NT2/D1 (cell line): ENCODE results near the gene CHRM2.

Source experiments
- DNase-seq: peaks from one replicate; pipeline ENCODE4 v3.0.0-alpha.2; 2011; ENCODE audit warnings: low read depth, low spot score
- H3K27me3 ChIP-seq: 2 replicates; pipeline ENCODE4 v1.6.0; 2011; ENCODE audit warnings: mild to moderate bottlenecking; ENCODE audit not compliant: insufficient read length, insufficient read depth
- H3K36me3 ChIP-seq: 2 replicates; pipeline ENCODE4 v1.6.1; 2011; ENCODE audit warnings: mild to moderate bottlenecking, low read length, mixed read lengths; ENCODE audit not compliant: insufficient read depth, insufficient read length
- H3K4me1 ChIP-seq: 2 replicates; pipeline ENCODE4 v1.5.1; 2011; ENCODE audit not compliant: insufficient read depth, insufficient read length
- H3K4me3 ChIP-seq: 2 replicates; pipeline ENCODE4 v1.5.1; 2011; ENCODE audit warnings: low read depth; ENCODE audit not compliant: insufficient read length
- H3K9ac ChIP-seq: 2 replicates; pipeline ENCODE4 v1.6.0; 2011; ENCODE audit warnings: low read depth; ENCODE audit not compliant: insufficient read length
- H3K9me3 ChIP-seq: 2 replicates; pipeline ENCODE4 v1.5.1; 2011; ENCODE audit warnings: mild to moderate bottlenecking, low read length; ENCODE audit not compliant: insufficient read depth
- SUZ12 ChIP-seq: IDR thresholded peaks from 2 replicates; pipeline ENCODE4 v1.6.1; 2011; ENCODE audit not compliant: insufficient read length, insufficient read depth; ENCODE audit errors: extremely low read depth
- YY1 ChIP-seq: IDR thresholded peaks from 2 replicates; pipeline ENCODE4 v1.6.1; 2011; ENCODE audit not compliant: insufficient read length, insufficient read depth
- ZNF274 ChIP-seq: IDR thresholded peaks from 2 replicates; pipeline ENCODE4 v1.6.1; 2011; ENCODE audit warnings: mild to moderate bottlenecking, low read depth, low read length

The CHRM2 gene

GRCh38 chr7:137069249-137069963, 201.0 kb downstream of the CHRM2 start:
- no peaks in the 10 kb centered on the region for H3K36me3 ChIP-seq

More at GRCh38 chr7:137069249-137069963, 201.0 kb downstream of the CHRM2 start:
- DNase-seq = no peak
- no peak overlapping the region for H3K4me3 ChIP-seq
- TF ChIP-seq SUZ12 = no peak
- no peak for TF ChIP-seq YY1
- no peak for TF ChIP-seq ZNF274
- H3K9me3 ChIP-seq = no peaks in the 10 kb centered on the region
- H3K27me3 ChIP-seq = no peaks in the 10 kb centered on the region
- H3K4me1 ChIP-seq = no peaks in the 10 kb centered on the region
- H3K9ac ChIP-seq = no peak overlapping the region
